DOHH2 (cell line): ENCODE results near the gene GPX2.

Experiments used
- EZH2phosphoT487 ChIP-seq: fragments of 200-600 bp; sonication (generic); IDR thresholded peaks from 2 replicates; pipeline ENCODE4 v1.6.1; 2017; ENCODE audit warnings: borderline replicate concordance, mild to moderate bottlenecking, antibody characterized with exemption, low read length, moderate library complexity, mixed read lengths
- TF ChIP-seq, protein P1 (sequence below): fragments of 200-600 bp; sonication (generic); IDR thresholded peaks from one replicate; pipeline ENCODE4 v1.5.1; 2014; ENCODE audit warnings: antibody characterized with exemption, mild to moderate bottlenecking, low read depth, low read length; ENCODE audit not compliant: poor library complexity, severe bottlenecking

GRCh38 chr14:64955297-64955696, 12.8 kb upstream of the GPX2 start:
- TF ChIP-seq, protein P1, sequence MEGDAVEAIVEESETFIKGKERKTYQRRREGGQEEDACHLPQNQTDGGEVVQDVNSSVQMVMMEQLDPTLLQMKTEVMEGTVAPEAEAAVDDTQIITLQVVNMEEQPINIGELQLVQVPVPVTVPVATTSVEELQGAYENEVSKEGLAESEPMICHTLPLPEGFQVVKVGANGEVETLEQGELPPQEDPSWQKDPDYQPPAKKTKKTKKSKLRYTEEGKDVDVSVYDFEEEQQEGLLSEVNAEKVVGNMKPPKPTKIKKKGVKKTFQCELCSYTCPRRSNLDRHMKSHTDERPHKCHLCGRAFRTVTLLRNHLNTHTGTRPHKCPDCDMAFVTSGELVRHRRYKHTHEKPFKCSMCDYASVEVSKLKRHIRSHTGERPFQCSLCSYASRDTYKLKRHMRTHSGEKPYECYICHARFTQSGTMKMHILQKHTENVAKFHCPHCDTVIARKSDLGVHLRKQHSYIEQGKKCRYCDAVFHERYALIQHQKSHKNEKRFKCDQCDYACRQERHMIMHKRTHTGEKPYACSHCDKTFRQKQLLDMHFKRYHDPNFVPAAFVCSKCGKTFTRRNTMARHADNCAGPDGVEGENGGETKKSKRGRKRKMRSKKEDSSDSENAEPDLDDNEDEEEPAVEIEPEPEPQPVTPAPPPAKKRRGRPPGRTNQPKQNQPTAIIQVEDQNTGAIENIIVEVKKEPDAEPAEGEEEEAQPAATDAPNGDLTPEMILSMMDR = no peak
- no peak for TF ChIP-seq EZH2phosphoT487
